ENCODE measurements around the gene SCG3.
A peak's percentile ranks its signal among the peaks of the same experiment; 100 is the strongest.
"Not testable (repeated sequence)": the region's sequence is repeated elsewhere in the genome, so short reads cannot be mapped to it uniquely, and the experiment has no call there.

Gene SCG3

GRCh38 chr15:51681303-51681963, at the start of gene SCG3:
Gene SCG3, plus strand, starts transcription at chr15:51681503. Its CDS starts 253 bp downstream, at chr15:51681756.
- H3K4me3 ChIP-seq (ENCODE audit: low read depth, low read length), result peak within 1 kb of the TSS; percentile 25
- DNase-seq (ENCODE audit: low read depth), result peak; percentile 22

- no peak overlapping the region for H3K4me3 ChIP-seq (ENCODE audit: low read depth, low read length)
- no peak for DNase-seq (ENCODE audit: low read depth)
Measured at GRCh38 chr15:51634591-51635198, 46.6 kb upstream of the SCG3 start.

GRCh38 chr15:51641490-51642130, 39.7 kb upstream of the SCG3 start:
- H3K4me3 ChIP-seq (ENCODE audit: low read depth, low read length), result no peak overlapping the region
- DNase-seq (ENCODE audit: low read depth), result no peak

GRCh38 chr15:51642696-51643095, 38.6 kb upstream of the SCG3 start:
- H3K4me3 ChIP-seq (ENCODE audit: low read depth, low read length), result no peak overlapping the region
- no peak for DNase-seq (ENCODE audit: low read depth)

GRCh38 chr15:51647128-51647562, 34.2 kb upstream of the SCG3 start:
- no peak overlapping the region for H3K4me3 ChIP-seq (ENCODE audit: low read depth, low read length)

GRCh38 chr15:51648101-51648500, 33.2 kb upstream of the SCG3 start:
- not testable (repeated sequence) for H3K4me3 ChIP-seq (ENCODE audit: low read depth, low read length); DNase-seq (ENCODE audit: low read depth)

More at GRCh38 chr15:51647128-51647562, 34.2 kb upstream of the SCG3 start:
- DNase-seq (ENCODE audit: low read depth), result peak; percentile 13

GRCh38 chr15:51648643-51649042, 32.7 kb upstream of the SCG3 start:
- DNase-seq (ENCODE audit: low read depth); H3K4me3 ChIP-seq (ENCODE audit: low read depth, low read length): not testable (repeated sequence)

- DNase-seq (ENCODE audit: low read depth), result peak; percentile 37
- no peak overlapping the region for H3K4me3 ChIP-seq (ENCODE audit: low read depth, low read length)
Measured at GRCh38 chr15:51649659-51650521, 31.4 kb upstream of the SCG3 start.

- DNase-seq (ENCODE audit: low read depth), result no peak
Measured at GRCh38 chr15:51652084-51652668, 29.1 kb upstream of the SCG3 start.

GRCh38 chr15:51655401-51656057, 25.8 kb upstream of the SCG3 start:
- not testable (repeated sequence) for H3K4me3 ChIP-seq (ENCODE audit: low read depth, low read length); DNase-seq (ENCODE audit: low read depth)

More at GRCh38 chr15:51652084-51652668, 29.1 kb upstream of the SCG3 start:
- H3K4me3 ChIP-seq (ENCODE audit: low read depth, low read length), result no peak overlapping the region

- H3K4me3 ChIP-seq (ENCODE audit: low read depth, low read length), result no peak overlapping the region
- DNase-seq (ENCODE audit: low read depth), result no peak
Measured at GRCh38 chr15:51658664-51659063, 22.6 kb upstream of the SCG3 start.

- H3K4me3 ChIP-seq (ENCODE audit: low read depth, low read length), result no peak overlapping the region
Measured at GRCh38 chr15:51661072-51661471, 20.2 kb upstream of the SCG3 start.

GRCh38 chr15:51667478-51667877, 13.8 kb upstream of the SCG3 start:
- no peak for DNase-seq (ENCODE audit: low read depth)
- H3K4me3 ChIP-seq (ENCODE audit: low read depth, low read length), result no peak overlapping the region

More at GRCh38 chr15:51661072-51661471, 20.2 kb upstream of the SCG3 start:
- DNase-seq (ENCODE audit: low read depth), result no peak

- H3K4me3 ChIP-seq (ENCODE audit: low read depth, low read length), result no peak overlapping the region
- DNase-seq (ENCODE audit: low read depth), result no peak
Measured at GRCh38 chr15:51668446-51668845, 12.9 kb upstream of the SCG3 start.

- no peak overlapping the region for H3K4me3 ChIP-seq (ENCODE audit: low read depth, low read length)
- no peak for DNase-seq (ENCODE audit: low read depth)
Measured at GRCh38 chr15:51669381-51669780, 11.9 kb upstream of the SCG3 start.

GRCh38 chr15:51672155-51672687, 9.1 kb upstream of the SCG3 start:
- no peak overlapping the region for H3K4me3 ChIP-seq (ENCODE audit: low read depth, low read length)
- DNase-seq (ENCODE audit: low read depth), result no peak

- no peak for DNase-seq (ENCODE audit: low read depth)
- no peak overlapping the region for H3K4me3 ChIP-seq (ENCODE audit: low read depth, low read length)
Measured at GRCh38 chr15:51672913-51673857, 8.1 kb upstream of the SCG3 start.
